Activated T-cell treated with anti-CD3 and anti-CD28 coated beads for 1 hour (primary cell): Measurements from ENCODE around the gene STAG1.
"Not testable (repeated sequence)": the region's sequence is repeated elsewhere in the genome, so short reads cannot be mapped to it uniquely, and the experiment has no call there.

ENCODE experiments used
- DNase-seq: peaks from one replicate; pipeline ENCODE4 v3.0.0-alpha.2; 2020; ENCODE audit warnings: low read depth

The STAG1 gene

DNA sequence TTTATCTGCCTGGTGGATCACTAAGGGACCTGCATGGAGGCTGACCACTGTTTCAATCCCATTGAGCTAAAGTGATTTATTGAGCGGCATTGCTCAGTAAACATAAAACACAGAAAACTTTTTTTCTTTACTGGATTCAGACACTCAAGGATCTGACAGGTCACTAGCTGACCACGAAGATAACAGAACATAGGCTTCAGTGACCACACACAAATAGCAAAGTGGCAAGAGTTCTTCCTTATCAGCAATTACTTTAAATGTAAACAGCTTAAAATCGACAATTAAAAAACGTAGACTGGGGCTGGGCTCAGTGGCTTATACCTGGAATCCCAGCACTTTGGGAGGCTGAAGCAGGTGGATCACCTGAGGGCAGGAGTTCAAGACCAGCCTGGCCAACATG is 48.7 kb downstream of the STAG1 start:
- DNase-seq = no peak

DNA sequence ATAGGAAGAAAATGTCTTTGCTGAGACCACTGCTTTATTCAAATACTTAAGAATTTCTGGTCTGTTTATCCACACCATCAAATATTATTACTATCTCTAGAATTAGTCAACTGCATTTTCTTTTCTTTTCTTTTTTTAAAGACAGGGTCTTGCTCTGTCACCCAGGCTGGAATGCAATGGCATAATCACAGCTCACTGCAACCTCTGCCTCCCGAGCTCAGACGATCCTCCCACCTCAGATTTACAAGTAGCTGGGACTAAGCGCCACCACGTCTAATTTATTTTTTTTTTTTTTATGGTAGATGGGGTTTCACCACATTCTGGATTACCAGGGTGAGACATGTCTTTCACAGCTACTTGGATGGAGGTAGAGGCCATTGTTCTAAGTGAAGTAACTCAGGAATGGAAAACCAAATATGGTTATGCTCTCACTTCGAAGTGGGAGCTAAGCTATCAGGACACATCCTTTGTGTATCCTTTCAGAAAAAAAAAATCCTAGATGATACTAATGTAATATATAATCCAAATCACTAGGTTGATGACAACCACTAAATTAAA is 52.8 kb downstream of the STAG1 start:
- no peak for DNase-seq

DNA sequence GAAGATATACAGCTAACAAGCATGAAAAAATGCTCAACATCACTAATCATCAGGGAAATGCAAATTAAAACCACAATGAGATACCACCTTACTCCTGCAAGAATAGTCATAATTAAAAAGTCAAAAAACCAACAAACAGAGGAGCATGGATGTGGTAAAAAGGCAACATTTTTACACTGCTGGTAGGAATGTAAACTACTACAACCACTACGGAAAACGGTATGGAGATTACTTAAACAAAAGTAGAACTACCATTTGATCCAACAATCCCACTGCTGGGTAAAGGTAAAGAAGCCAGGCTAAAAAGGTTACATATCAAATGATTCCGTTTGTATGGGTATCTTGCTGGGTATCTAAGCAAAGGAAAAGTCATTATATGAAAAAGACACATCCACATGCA is 53.8 kb downstream of the STAG1 start:
- no peak for DNase-seq

DNA sequence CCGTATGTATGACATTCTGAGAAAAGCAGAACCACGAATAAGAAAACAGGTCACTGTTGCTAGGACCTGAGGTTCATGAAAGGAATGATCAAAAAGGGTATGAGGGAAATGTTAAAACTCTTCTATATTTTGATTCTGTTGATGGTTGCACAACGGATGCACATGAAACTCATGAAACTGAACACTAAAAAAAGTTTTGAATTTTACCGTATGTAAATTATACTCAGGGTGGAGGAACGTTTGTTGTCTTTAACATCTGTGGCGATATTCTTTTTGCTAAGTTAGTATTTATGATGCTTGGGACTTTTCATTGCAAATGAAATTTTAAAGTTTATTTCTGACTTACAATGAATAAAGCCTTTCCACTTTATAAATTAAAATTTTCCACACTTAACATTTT is 55.4 kb downstream of the STAG1 start:
- no peak for DNase-seq

DNA sequence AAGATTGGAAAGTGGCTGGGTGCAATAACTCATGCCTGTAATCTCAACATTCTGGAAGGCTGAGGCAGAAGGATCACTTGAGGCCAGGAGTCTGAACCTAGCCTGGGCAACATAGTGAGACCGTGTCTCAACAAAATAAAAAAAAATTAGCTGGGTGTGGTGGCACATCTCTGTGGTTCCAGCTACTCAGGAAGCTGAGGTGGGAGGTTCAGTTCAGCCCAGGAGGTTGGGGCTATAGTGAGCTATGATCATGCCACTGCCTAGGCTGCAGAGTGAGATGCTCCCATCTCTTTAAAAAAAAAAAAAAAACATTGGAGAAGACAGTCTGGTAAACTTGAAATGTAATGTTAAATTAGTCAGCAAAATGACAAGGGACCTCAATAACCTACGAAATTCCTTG is 57.9 kb downstream of the STAG1 start:
- DNase-seq = no peak

DNA sequence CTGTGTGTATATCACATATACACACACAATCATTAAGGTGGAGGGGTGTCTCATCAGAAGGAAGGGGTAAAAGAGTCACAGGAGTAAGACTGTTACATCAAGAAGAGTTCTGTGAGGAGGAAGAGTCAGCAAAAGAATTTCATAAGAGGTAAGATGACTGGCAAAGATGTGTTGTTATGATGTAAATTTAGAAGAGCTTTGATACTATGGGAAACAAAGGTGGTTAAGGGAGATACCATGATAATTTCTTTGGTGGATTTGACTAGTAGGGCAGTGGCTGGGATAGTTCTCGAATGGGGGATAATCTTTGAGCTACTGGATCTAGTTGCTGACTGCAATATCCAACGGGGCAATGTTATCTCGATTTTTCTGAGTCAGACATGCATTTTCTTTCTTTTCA is 61.6 kb downstream of the STAG1 start:
- DNase-seq = no peak

DNA sequence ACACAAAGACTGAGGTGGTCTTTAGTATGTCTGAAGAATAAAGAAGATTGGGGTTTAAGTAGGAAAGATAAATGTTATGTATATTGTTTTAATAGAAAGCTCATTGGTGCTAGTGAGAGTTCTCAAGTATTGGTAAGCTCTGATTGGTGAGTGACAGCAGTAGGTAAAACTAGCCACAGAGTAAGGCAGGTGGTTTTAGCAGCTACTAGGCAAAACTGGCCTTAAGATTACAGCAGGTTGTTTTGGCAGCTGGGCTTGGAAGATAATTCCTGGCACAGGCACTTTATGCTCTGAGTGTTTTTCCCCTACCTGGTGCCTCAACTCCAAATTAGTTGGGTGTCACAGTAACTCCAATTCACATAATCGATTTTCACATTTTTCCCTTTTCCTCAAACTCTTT is 66.3 kb downstream of the STAG1 start:
- DNase-seq = no peak

DNA sequence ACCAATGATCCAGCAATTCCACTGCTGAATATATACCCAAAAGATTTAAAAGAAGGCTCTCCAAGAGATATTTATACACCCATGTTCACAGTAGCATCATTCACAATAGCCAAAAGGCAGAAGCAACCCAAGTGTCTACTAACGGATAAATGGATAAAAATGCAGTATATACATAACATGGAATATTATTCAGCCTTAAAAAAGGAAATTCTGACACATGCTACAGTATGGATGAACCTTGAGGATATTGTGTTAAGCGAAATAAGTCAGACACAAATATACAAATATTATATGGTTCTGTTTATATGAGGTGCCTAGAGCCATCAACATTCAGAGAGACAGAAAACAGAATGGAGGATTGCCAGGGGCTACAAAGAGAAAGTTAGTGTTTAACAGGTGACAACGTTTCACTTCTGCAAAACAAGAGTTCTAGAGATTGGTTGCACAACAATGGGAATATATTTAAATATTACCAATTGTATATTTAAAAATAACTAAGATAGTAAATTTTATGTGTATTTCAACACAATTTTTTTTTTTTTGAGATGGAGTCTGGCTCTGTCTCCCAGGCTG is 69.4 kb downstream of the STAG1 start:
- no peak for DNase-seq

DNA sequence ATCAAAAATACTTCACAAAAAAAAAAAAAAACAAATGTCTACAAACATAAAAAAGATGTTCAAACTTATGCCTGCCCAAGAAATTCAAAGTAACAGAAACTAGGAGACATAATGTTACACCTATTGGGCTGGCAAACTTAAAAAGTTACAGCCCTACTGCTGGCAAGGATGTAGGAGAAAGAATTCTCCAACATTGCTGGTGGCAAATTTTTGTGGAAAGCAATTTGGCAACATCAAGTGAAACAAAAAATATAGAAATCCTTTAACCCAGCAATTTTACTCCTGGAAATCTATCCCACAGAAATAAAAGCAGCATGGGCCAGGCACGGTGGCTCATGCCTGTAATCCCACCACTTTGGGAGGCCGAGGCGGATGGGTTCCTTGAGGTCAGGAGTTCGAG is 73.2 kb downstream of the STAG1 start:
- DNase-seq = no peak

DNA sequence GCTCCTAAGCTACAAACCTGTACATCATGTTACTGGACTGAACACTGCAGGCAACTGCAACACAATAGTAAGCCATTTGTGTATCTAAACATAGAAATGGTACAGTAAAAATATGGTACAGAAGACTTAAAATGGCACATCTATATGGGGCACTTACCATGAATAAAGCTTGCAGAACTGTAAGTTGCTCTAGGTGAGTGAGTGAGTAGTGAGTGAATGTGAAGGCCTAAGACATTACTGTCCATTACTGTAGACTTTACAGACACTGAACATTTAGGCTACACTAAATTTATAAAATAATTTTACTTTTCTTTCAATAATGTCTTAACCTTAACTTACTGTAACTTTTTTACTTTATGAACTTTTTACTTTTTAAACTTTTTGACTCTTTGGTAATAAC is 76.2 kb downstream of the STAG1 start:
- no peak for DNase-seq

DNA sequence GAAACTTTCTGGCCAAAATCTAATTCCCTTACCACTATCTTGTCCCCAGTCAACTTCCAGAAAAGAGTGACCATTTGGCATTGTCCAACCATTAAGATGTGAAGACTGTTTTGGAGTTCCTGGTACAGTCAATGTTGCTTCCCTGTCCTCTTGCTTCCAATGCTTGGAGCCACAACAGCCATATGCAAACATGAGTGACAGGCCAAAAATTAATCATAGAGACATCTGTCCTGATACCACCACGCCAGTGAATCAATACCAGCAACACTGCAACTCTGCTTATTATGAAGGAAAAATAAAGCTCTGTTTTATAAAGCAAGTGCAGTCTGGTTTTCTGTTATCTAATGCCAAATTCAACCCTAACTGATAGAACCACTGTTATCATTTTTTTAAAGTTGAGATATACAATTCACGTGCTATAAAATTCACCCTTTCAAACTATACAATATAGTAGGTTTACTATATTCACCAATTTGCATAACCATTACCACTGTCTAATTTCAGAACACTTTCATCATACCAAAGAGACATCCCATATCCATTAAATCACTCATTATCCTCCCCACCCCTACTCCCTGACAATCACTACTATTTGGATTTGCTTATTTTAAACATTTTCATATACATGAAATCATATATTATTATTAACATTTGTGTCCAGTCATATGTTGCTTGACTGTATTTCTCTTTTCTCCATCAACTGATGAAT is 76.9 kb downstream of the STAG1 start:
- DNase-seq = no peak

DNA sequence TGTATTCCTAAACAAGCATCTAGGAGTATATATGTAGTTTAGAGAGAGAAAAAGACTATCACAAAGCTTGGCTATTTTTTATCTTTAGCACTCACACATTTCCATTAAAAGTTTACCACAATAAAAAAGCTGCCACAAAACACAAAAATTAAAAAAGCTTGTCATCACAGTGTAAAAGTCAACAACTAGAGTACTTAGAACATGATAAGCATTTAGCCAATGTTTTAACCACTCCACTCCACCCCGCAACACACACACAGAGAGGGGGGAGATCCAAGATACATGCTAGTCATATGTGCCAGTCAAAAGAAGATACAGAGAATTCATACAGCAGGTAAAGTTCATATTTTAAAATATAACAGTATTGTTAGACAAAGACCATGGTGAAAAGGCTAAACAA is 79.7 kb downstream of the STAG1 start:
- DNase-seq = no peak

DNA sequence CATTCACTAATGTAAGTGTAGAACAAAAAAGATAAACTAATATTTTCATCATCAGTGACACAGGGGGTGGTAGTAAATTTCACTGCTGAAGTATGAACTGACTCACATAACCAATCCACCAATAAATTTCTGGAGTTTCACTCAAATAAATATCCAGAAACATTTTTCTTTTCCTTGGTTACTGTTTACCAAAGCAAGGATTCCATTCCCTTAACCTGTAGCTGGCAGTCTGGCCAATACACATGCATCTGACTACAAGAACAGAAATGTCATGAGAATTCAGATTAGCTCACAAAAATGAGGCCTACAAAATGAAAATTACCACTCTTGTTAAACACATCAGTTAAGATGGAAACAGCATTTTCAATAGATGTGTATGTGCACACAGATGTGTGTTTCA is 80.3 kb downstream of the STAG1 start:
- no peak for DNase-seq

DNA sequence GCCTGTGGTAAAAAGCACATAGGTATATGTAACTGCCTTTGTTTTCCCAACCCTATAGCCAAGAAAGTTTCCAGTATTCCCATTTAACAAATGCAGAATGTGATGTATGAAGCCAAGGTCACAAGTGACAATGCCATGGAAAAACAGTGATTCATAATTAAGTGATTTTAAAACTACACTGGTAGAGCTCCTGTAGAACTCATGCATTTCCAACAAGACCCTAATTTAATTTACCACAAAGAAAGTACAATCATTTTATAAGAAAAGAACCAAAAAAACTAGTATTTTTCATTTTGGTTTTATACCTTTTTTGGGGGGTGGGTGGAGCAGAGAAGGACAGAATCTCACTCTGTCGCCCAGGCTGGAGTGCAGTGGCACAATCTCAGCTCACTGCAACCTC is 82.0 kb downstream of the STAG1 start:
- DNase-seq = no peak

DNA sequence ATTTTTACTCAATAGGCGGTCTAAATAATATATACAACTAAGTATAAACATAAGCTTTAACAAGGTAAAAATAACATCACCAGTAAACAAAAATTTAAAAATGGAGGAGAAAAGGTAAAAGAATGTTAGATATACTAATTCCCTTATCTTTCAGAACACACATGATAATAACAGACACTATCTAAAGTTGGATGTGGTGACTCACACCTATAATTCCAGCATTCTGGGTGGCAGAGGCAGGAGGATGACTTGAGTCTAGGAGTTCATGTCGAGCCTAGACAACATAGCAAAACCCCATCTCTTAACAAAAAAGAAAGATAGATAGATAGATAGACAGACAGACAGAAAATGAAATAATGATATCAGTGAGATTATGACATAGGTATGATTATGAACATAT is 85.1 kb downstream of the STAG1 start:
- DNase-seq = no peak

DNA sequence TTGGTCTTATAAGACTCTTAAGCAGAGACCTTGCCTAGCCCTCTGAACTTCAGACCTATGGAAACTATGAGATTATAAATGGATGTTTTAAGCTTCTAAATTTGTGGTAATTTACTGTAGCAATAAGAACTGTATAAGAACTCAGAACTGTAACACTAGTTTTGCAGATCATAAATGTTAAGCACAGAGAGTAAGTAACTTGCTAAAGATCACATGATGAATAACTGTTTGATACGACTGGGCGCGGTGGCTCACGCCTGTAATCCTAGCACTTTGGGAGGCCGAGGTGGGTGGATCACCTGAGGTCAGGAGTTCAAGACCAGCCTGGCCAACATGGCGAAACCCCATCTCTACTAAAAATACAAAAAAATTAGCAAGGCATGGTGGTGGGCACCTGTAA is 85.9 kb downstream of the STAG1 start:
- DNase-seq = not testable (repeated sequence)

DNA sequence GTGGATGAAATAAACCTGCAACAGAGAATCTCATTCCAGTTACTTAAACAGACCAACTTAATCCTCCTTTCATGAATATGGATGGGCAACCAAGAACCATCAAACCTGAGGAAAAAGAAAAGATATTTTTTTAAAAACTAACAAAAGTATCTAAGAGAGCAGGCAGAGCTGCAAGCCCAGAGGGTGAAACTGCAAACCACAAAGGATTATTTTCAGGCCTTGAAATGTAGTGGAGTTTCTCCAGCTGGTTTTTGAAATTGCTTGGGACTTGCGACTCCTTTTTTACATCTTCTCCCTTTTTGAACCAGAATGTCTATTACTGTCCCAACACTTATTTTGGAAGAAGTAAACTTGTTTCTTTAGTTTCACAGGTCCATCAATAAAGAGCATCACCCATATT is 87.4 kb downstream of the STAG1 start:
- no peak for DNase-seq

DNA sequence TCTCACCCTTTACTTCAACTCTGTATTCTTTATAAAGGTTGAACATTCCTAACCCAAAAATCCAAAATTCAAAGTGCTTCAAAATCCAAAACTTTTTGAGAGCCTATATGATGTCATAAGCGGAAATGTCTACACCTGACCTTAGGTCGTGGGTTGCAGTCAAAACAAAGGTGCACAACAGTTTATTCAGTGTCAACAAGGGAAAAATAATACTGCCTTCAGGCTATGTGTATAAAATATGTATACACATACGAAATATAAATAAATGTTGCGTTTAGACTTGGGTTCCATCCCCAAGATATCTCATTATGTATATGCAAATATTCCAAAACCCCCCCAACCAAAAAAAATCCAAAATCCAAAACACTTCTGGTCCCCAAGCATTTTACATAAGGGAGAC is 90.9 kb downstream of the STAG1 start:
- DNase-seq = no peak

DNA sequence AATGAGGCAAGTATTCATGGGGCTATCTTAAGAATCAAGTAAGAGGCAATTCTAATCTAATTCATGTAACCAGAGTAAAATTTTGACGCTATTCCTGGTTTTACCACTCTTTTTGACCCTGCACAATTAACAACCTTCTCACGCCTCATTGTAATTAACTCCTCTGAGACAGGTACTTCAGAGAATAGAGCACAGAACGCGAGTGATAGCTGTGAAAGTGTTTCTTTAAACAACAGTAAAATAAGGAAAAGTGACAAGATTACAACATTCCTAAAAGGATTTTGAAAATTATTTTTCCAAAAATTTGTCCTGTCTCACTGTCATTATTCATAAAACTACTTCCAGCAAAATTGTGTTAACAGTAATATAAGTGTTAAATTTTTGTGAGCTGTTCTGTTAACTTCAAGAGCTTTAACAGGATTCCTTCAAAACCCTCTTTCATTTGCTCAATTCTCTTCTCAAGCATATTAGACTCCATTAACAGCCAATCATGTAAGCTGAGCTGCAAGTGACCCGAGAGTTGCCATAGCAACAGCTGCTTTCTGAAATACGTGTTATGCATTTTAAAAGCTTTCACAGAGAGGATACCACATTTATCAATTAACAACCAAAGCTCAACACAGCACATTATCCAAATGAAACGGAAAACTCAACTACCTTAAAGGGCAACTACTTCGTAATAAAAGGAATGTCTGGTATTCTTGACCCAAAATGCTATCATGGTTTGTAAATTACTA is 93.1 kb downstream of the STAG1 start:
- no peak for DNase-seq

DNA sequence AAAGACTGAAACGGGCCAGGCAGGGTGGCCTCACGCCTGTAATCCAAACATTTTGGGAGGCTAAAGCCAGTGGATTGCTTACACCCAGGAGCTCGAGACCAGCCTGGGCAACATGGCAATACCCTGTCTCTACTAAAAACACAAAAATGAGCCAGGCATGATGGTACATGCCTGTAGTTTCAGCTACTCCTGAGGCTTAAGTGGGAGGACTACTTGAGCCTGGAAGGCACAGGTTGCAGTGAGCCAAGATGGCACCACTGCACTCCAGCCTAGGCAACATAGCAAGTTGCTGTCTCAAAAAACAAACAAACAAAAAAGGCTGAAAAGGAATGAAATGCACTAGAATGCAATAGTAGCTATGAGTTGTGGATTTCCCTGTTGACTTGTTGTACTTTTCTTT is 94.7 kb downstream of the STAG1 start:
- DNase-seq = no peak

DNA sequence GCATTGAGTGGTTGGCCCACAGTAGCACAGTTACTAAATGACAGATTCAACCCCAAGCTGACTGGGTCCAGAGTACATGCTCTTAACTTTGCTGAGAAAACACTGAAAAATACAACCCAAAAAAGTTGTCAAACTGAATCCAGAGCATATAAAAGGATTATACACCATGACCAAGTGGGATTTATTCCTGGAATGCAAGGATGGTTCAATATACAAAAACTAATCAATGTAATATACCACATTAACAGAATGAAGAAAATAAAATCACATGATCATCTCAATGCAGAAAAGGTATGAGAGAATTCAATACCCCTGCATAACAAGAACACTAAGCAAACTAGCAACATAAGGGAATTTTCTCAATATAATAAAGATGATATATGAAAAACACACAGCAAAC is 98.5 kb downstream of the STAG1 start:
- no peak for DNase-seq

DNA sequence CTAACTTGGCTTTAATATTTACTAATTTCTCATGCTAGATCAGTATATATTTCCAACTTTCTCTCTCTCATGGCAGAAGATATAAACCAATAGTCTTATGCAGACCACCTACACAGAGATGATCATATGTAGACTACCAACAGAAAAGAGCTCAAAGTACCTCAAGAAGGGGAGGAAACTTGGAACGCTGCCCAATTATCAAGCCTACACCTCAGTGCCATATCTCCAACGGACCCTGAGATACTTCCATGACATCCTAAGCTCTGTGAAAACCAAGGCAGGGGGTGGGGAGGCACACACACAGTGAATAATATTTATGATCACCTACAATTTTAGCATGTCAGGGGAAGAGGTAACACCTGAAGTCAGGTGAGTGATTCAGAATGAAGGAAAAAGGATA is 100.6 kb downstream of the STAG1 start:
- DNase-seq = no peak

DNA sequence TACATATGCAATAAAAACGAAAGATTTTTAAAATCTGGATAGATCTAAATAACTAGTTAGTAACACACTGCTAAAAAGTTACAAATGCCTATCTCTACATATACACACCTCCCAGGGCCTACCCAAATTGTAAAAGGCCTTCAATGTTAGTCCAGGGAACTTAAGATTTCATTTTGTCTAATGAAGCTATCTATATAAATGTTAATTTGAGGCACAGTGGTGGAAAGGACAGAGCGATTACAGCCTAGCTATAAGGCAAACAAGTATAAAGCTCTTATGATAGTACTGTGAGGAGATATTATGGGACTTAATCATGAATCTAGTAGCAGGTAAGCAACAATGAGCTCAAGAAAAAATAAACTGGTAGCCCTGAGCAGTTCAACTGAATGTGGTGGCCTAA is 101.7 kb downstream of the STAG1 start:
- DNase-seq = no peak
